ENCODE results near the gene NUDT12.

Gene NUDT12

DNA sequence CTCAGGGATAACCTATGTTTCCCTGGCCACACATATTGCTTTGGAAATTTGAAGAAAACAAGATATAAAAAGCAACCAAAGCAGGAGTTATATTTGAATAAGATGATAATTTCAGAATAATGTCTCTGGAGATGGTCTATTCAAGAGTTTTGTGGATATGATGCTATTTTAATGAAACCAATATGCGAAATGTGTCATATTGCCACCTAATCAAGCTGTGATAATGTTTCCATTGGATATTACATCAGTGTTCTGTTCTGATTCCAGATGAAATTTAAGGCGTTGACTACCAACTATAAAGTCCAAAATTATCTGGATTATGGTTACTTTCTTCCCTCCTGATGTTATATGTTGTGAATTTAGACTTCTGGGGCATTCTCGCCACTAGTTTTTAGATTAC, 27.6 kb upstream of the NUDT12 start:
- no peak for DNase-seq (ENCODE audit: low read depth)
- H3K4me3 ChIP-seq (ENCODE audit: low read depth, low read length): no peak overlapping the region
- TF ChIP-seq, protein P1, sequence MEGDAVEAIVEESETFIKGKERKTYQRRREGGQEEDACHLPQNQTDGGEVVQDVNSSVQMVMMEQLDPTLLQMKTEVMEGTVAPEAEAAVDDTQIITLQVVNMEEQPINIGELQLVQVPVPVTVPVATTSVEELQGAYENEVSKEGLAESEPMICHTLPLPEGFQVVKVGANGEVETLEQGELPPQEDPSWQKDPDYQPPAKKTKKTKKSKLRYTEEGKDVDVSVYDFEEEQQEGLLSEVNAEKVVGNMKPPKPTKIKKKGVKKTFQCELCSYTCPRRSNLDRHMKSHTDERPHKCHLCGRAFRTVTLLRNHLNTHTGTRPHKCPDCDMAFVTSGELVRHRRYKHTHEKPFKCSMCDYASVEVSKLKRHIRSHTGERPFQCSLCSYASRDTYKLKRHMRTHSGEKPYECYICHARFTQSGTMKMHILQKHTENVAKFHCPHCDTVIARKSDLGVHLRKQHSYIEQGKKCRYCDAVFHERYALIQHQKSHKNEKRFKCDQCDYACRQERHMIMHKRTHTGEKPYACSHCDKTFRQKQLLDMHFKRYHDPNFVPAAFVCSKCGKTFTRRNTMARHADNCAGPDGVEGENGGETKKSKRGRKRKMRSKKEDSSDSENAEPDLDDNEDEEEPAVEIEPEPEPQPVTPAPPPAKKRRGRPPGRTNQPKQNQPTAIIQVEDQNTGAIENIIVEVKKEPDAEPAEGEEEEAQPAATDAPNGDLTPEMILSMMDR (conservative IDR thresholded peaks at IDR 0.05; ENCODE audit: low read depth, low read length): no peak

- no peak for DNase-seq (ENCODE audit: low read depth)
Observed at GRCh38 chr5:103589776-103590175, 27.2 kb upstream of the NUDT12 start.

DNA sequence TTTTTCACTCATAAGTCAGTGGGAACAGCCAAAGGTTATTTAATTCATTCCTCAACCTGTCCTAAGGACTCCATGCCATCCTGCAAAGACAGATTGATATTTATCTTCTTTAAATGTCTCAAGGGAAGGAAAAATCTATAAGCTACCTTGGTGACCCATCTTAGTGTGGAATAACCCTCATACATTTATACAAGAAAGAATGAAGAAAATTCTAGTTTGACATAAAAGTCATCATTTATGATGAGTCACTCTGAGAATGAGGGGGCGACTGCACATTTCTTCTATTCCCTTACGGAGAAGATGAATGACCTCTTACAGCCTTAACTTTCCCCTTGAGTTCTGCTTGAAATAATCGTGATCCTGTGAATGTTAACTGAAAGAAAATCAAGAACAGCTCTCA, 26.8 kb upstream of the NUDT12 start:
- DNase-seq (ENCODE audit: low read depth): peak; percentile 55
- no peak overlapping the region for H3K4me3 ChIP-seq (ENCODE audit: low read depth, low read length)
- TF ChIP-seq, protein P1 (conservative IDR thresholded peaks at IDR 0.05; ENCODE audit: low read depth, low read length): no peak

More at GRCh38 chr5:103589776-103590175, 27.2 kb upstream of the NUDT12 start:
- TF ChIP-seq, protein P1 (conservative IDR thresholded peaks at IDR 0.05; ENCODE audit: low read depth, low read length): no peak
- no peak overlapping the region for H3K4me3 ChIP-seq (ENCODE audit: low read depth, low read length)

DNA sequence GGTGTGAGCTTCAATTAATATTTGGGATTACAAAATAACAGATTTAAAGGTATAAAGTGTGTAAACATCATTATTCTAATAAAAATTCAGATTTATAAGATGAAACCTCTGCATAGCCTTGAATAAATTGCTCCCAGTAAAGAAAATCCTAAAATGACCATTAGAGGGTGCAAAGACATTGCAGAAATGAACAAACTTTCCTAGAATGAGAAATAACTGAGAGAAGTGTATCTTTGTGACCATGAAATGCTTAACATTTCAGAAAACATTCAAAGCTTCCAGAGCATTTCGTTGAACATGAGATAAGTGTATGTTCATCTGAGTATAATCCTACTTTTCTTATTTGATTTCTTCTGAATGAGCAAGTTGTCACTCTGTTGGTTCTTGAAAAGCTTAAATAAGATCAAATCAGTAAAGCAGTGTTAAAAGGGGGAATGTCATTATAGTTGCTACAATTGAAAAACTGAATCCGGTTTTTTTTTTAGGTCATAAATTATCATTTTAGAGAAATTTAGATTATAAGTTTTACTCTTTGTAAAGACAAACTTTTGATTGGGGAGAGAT, 24.7 kb upstream of the NUDT12 start:
- DNase-seq (ENCODE audit: low read depth): peak; percentile 74
- TF ChIP-seq, protein P1 (conservative IDR thresholded peaks at IDR 0.05; ENCODE audit: low read depth, low read length): peak; percentile 61
- no peak overlapping the region for H3K4me3 ChIP-seq (ENCODE audit: low read depth, low read length)

DNA sequence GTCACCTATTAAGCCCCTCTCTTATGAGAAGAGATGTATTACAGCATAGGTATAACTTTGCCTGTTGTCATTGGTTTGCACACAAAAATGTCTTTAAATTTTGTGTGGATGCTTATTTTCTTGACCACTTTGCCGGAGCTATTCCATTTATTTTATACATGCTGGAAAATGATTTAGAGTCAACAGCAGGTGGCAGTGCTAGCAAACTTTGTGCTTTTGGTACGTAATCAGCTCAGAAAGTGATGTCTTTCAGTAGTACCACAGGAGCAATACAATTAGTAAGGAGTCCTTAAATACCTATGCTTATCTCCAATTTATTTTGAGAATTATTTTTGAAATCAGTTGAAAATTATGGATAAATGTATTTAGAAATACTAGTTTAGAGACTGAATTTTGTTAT, 19.8 kb upstream of the NUDT12 start:
- DNase-seq (ENCODE audit: low read depth): peak; percentile 81
- H3K4me3 ChIP-seq (ENCODE audit: low read depth, low read length): no peak overlapping the region
- TF ChIP-seq, protein P1 (conservative IDR thresholded peaks at IDR 0.05; ENCODE audit: low read depth, low read length): peak; percentile 67

- no peak overlapping the region for H3K4me3 ChIP-seq (ENCODE audit: low read depth, low read length)
- TF ChIP-seq, protein P1 (conservative IDR thresholded peaks at IDR 0.05; ENCODE audit: low read depth, low read length): no peak
- DNase-seq (ENCODE audit: low read depth): no peak
Observed at GRCh38 chr5:103573411-103573810, 10.8 kb upstream of the NUDT12 start.

- DNase-seq (ENCODE audit: low read depth): no peak
- H3K4me3 ChIP-seq (ENCODE audit: low read depth, low read length): no peak overlapping the region
- TF ChIP-seq, protein P1 (conservative IDR thresholded peaks at IDR 0.05; ENCODE audit: low read depth, low read length): no peak
Observed at GRCh38 chr5:103572454-103572853, 9.9 kb upstream of the NUDT12 start.

Data from choroid plexus epithelial cell (primary cell).